ENCODE measurements around the gene COPG2. TPM values are rescaled to one million over a fixed set of nuclear protein-coding genes. Genes with fewer than 3 reads are reported as not detected.

Gene COPG2
- total and polyA plus RNA-seq, 2 of the 8 experiments (the other 6 are each of a cell fraction or from before 2014, with no cell fraction given), result 50.3 to 53.1 TPM

DNA sequence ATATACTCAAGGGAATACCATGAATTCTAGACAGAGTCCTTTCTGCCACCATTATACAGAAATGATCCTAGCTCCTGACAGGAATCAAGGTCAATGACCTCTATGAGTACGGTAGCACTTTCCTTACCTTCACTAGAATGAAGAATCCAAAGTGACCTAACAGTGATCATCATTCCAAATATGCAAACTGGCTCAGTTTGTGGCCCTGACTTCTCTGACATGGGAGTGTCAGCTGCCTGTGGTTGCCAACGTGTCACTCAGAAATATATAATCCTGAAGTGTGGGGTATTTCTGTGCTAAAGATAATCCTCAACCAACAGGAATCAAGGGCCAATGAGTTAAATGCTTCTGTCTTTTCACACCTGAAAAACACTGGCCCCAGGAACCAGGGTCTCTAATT is 45.7 kb downstream of the COPG2 start:
- DNase-seq (ENCODE audit: low read depth in 1 of 2, low spot score in 2 of 2), result no peak
- H3K36me3 ChIP-seq (ENCODE audit: control insufficient read depth in 2 of 4, insufficient read depth in 4 of 4, low read length in 3 of 4), result peaks cover 0 to 3% (median 0%) of the 10 kb centered on the region in 4 experiments; a peak in 1 of 8 replicates
- no peaks in the 10 kb centered on the region for H3K23me2 ChIP-seq (ENCODE audit: low read depth, low read length)
- H3K79me1 ChIP-seq (ENCODE audit: low read depth, low read length), result no peaks in the 10 kb centered on the region
- H2BK20ac ChIP-seq (ENCODE audit: low read length), result no peak overlapping the region
- H4K5ac ChIP-seq (ENCODE audit: insufficient read length, low read depth, low read length), result no peak overlapping the region
- H3K4me2 ChIP-seq (ENCODE audit: insufficient read depth in 1 of 2, low read depth in 2 of 2, low read length in 2 of 2), result no peak overlapping the region
- no peak overlapping the region for H3K56ac ChIP-seq (replicated peaks; ENCODE audit: insufficient read length, low read depth, low read length)
- H3K27ac ChIP-seq (ENCODE audit: low read depth, low read length), result no peak overlapping the region
- ChIA-PET CTCF (ENCODE audit: partially characterized antibody) (no interaction called here), POLR2A (ENCODE audit: partially characterized antibody) (no interaction called here)
- no peaks in the 10 kb centered on the region for H3K27me3 ChIP-seq (replicated peaks in 1 of 4; ENCODE audit: control insufficient read depth in 3 of 4, extremely low read depth in 1 of 4, insufficient read depth in 3 of 4, low read length in 3 of 4)
- no peak overlapping the region for H3K4ac ChIP-seq (replicated peaks; ENCODE audit: insufficient read length, low read depth, low read length)
- no peak overlapping the region for H4K8ac ChIP-seq (ENCODE audit: extremely low read depth, insufficient read depth, low read length)
- no peak overlapping the region for H2BK5ac ChIP-seq (ENCODE audit: low read depth, low read length)
- no peak overlapping the region for H3K9ac ChIP-seq (replicated peaks in 1 of 4; ENCODE audit: extremely low read depth in 1 of 4, low read depth in 3 of 4, low read length in 3 of 4)
- no peak overlapping the region for H2BK12ac ChIP-seq (ENCODE audit: low read depth, low read length)
- H2AFZ ChIP-seq (ENCODE audit: low read length), result no peak overlapping the region
- H2BK120ac ChIP-seq (replicated peaks; ENCODE audit: low read depth, low read length), result no peak overlapping the region
- H3K18ac ChIP-seq (ENCODE audit: extremely low read depth, low read length), result no peak overlapping the region
- H3K9me3 ChIP-seq (ENCODE audit: insufficient read depth in 2 of 2, low read depth in 1 of 2, low read length in 1 of 2), result no peaks in the 10 kb centered on the region
- no peak overlapping the region for H3K23ac ChIP-seq (ENCODE audit: insufficient read length)
- WGBS, 2 experiments (ENCODE audit: extremely low coverage in 1 of 2, insufficient coverage in 1 of 2, insufficient read length in 1 of 2, insufficient replicate concordance in 2 of 2, low coverage in 1 of 2, low lambda C conversion rate in 2 of 2, missing lambda C conversion rate in 1 of 2), result 89% methylated on average over 2 of the region's 2 CpGs; no CpG with 5 or more reads in 1 of the 2 experiments
- no peak overlapping the region for H3K4me3 ChIP-seq (ENCODE audit: extremely low read depth in 1 of 4, insufficient read depth in 2 of 4, low read depth in 3 of 4, low read length in 4 of 4)
- FAIRE-seq, result no peak
- H4K91ac ChIP-seq (replicated peaks; ENCODE audit: insufficient read length, low read length), result no peak overlapping the region
- no peaks in the 10 kb centered on the region for H4K20me1 ChIP-seq (replicated peaks in 1 of 2; ENCODE audit: control insufficient read depth in 1 of 2, insufficient read depth in 2 of 2, low read length in 2 of 2)
- H3K4me1 ChIP-seq (replicated peaks in 1 of 4; ENCODE audit: control insufficient read depth in 3 of 4, insufficient read depth in 4 of 4, low read length in 3 of 4), result no peaks in the 10 kb centered on the region
- H3K79me2 ChIP-seq (ENCODE audit: control insufficient read depth in 1 of 2, insufficient read depth in 2 of 2, low read length in 2 of 2), result no peaks in the 10 kb centered on the region
- H2BK15ac ChIP-seq (ENCODE audit: low read length), result no peak overlapping the region
- no peak overlapping the region for H2AK5ac ChIP-seq (ENCODE audit: low read depth, low read length)
- H3K14ac ChIP-seq (ENCODE audit: insufficient read length), result no peak overlapping the region
- TF ChIP-seq CHD1 (IDR thresholded peaks at IDR 0.05; ENCODE audit: low read depth, low read length) (no peak), TBP (IDR thresholded peaks at IDR 0.05; ENCODE audit: low read depth, low read length) (no peak), SIX5 (IDR thresholded peaks at IDR 0.05; ENCODE audit: low read depth, low read length) (no peak), KDM5A (IDR thresholded peaks at IDR 0.05; ENCODE audit: low read length) (no peak), SIRT6 (IDR thresholded peaks at IDR 0.05; ENCODE audit: low read length) (no peak), EZH2 (IDR thresholded peaks at IDR 0.05; ENCODE audit: low read depth, low read length, severe bottlenecking) (no peak), RBBP5 (IDR thresholded peaks at IDR 0.05; ENCODE audit: borderline replicate concordance, low read depth, low read length) (no peak), GABPA (IDR thresholded peaks at IDR 0.05; ENCODE audit: borderline replicate concordance, insufficient read depth, low read length) (no peak), TEAD4 (IDR thresholded peaks at IDR 0.05; ENCODE audit: low read depth, low read length) (no peak), BACH1 (IDR thresholded peaks at IDR 0.05; ENCODE audit: low read length) (no peak), SP2 (IDR thresholded peaks at IDR 0.05; ENCODE audit: low read length) (no peak), SP1 (IDR thresholded peaks at IDR 0.05; ENCODE audit: low read depth, low read length) (no peak), JUND (IDR thresholded peaks at IDR 0.05; ENCODE audit: low read length) (no peak), NRF1 (IDR thresholded peaks at IDR 0.05; ENCODE audit: low read depth, low read length) (no peak), HDAC2 (IDR thresholded peaks at IDR 0.05; ENCODE audit: borderline replicate concordance in 1 of 2, low read depth in 2 of 2, low read length in 2 of 2) (no peak), CBX8 (IDR thresholded peaks at IDR 0.05; ENCODE audit: borderline replicate concordance, low read depth, low read length) (no peak)

Data from H1 (cell line).